Measurements from ENCODE around the gene ADGRD1.
A peak's percentile ranks its signal among the peaks of the same experiment; 100 is the strongest.

The ADGRD1 gene

DNA sequence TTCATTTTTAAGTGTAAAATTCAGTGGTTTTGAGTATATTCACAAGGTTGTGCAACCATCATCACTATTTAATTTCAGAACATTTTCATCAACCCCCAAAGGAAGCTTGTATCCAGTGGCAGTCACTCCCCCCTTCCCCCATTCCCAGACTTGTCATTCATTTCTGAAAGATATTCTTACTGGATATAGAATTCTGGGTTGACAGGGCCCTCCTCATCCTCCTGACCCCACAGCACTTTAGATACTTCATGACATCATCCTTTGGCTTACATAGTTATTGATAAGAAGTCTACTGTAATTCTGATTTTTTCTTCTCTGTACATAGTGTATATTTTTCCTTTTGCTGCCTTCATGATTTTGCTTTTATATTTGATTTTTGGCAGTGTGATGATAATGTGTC, 8.8 kb upstream of the ADGRD1 start:
- intact Hi-C loops (cut with DNase I; ENCODE audit: low total_unique reads): no loop called here
- H3K4me1 ChIP-seq: peaks cover 0 to 14% (median 4%) of the 10 kb centered on the region in 4 donors
- no peak for DNase-seq
- no peak overlapping the region for H3K27ac ChIP-seq
- no peaks in the 10 kb centered on the region for H3K36me3 ChIP-seq
- TF ChIP-seq, protein P1, sequence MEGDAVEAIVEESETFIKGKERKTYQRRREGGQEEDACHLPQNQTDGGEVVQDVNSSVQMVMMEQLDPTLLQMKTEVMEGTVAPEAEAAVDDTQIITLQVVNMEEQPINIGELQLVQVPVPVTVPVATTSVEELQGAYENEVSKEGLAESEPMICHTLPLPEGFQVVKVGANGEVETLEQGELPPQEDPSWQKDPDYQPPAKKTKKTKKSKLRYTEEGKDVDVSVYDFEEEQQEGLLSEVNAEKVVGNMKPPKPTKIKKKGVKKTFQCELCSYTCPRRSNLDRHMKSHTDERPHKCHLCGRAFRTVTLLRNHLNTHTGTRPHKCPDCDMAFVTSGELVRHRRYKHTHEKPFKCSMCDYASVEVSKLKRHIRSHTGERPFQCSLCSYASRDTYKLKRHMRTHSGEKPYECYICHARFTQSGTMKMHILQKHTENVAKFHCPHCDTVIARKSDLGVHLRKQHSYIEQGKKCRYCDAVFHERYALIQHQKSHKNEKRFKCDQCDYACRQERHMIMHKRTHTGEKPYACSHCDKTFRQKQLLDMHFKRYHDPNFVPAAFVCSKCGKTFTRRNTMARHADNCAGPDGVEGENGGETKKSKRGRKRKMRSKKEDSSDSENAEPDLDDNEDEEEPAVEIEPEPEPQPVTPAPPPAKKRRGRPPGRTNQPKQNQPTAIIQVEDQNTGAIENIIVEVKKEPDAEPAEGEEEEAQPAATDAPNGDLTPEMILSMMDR (IDR thresholded peaks at IDR 0.05): no peak
- no peaks in the 10 kb centered on the region for H3K27me3 ChIP-seq
- H3K4me3 ChIP-seq: no peak overlapping the region
- peaks cover 0 to 5% (median 3%) of the 10 kb centered on the region in 3 donors for H3K9me3 ChIP-seq

DNA sequence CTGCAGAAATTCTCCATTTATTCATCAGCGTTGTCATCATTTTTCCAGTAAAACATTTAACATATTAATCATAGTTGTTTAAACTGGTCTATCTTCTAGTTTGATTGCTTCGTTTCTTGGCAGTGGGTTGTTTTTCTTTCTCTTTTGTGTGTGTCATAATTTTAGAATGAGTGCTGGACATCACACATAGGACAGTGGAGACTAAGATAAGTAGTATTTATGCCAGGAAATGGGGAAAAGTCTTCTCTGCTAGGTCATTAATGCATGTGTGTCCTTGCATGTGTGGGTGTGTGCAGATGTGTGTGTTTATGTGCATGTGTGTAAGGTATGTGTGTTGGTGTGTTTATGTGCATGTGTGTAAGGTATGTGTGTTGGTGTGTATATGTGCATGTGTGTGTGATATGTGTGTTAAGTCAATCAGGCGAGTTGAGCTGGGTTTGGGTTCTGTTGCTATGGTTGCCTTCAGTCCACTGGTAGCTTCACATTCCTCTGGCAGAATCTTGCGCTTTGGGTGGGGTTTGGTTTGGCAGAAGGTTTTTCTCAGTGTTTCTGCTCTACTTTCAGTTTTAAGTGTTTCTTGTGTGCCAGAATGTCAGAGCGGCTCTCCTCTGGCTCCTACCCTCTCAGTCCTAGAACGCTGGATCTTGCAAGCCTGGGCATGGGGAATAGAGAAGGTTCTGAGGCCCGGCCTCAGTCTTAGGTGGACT, 7.8 kb upstream of the ADGRD1 start:
- DNase-seq: peak in 1 of 2 donors; percentile 58
- peak overlapping the region in 1 of 2 donors; percentile 12 for H3K4me3 ChIP-seq
- TF ChIP-seq, protein P1 (IDR thresholded peaks at IDR 0.05): no peak
- H3K27me3 ChIP-seq: no peaks in the 10 kb centered on the region
- H3K36me3 ChIP-seq: no peaks in the 10 kb centered on the region
- intact Hi-C loops (cut with DNase I; ENCODE audit: low total_unique reads): no loop called here
- peaks cover 0 to 14% (median 4%) of the 10 kb centered on the region in 4 donors for H3K4me1 ChIP-seq
- peak overlapping the region; percentile 14 to 61 for H3K27ac ChIP-seq
- H3K9me3 ChIP-seq: peaks cover 0 to 5% (median 3%) of the 10 kb centered on the region in 3 donors

DNA sequence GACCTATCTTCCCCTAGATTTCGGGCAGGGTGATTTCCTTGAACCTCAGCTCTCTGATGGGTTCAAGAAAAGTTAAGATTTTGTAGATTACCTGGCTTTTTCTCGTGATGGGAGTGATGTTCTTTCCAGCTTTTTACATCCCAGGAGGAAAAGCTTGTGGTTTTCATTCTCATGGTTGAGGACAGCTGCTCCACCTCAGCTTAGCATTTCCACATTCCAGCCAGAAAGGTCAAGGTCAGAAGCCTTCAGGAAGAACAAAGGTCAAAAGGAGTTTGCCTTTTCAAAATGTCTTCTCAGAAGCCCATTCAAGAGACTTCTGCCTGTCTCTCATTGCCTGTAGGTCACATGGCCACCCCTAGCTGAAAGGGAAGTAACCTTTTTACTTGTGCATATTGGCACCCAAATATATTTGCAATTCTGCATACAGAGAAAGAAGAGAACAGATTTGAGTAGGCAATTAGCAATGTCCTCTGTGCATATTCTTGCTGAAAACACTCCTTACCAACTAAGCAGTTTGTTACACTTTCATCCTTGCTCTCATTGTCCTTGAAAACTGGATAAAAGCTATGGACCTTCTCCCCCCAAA, 6.6 kb upstream of the ADGRD1 start:
- Histone ChIP-seq H3K9me3 (peaks cover 0 to 3% (median 0%) of the 10 kb centered on the region in 3 donors), H3K27me3 (no peaks in the 10 kb centered on the region), H3K4me1 (peaks cover 0 to 14% (median 4%) of the 10 kb centered on the region in 4 donors), H3K36me3 (no peaks in the 10 kb centered on the region), H3K4me3 (no peak overlapping the region), H3K27ac (peak overlapping the region in 1 of 2 donors; percentile 61)
- intact Hi-C loops (cut with DNase I; ENCODE audit: low total_unique reads): no loop called here
- TF ChIP-seq, protein P1 (IDR thresholded peaks at IDR 0.05): no peak
- DNase-seq: no peak

DNA sequence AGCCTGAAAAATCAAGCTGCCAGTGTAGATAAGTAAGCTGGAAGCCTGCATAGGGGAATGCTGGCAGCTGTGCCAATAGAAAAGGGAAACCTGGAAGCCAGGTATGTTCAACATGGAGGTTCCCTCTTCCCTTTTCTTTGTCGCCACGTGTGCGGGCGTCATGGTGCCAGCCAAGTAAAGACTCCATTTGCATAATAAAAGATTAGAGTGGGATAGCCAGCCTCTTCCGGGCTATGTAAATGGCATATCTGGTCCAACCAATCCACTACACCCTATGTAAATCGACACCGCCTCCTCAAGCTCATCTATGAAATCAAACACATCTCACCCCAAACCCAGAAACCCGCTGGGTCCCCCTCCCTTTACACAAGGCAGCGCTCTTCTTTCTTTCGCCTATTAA, 5.6 kb upstream of the ADGRD1 start:
- TF ChIP-seq, protein P1 (IDR thresholded peaks at IDR 0.05): no peak
- Histone ChIP-seq H3K4me3 (no peak overlapping the region), H3K36me3 (no peaks in the 10 kb centered on the region), H3K9me3 (peaks cover 0 to 3% (median 0%) of the 10 kb centered on the region in 3 donors), H3K4me1 (peaks cover 0 to 20% (median 6%) of the 10 kb centered on the region in 4 donors), H3K27me3 (no peaks in the 10 kb centered on the region), H3K27ac (no peak overlapping the region)
- intact Hi-C loops (cut with DNase I; ENCODE audit: low total_unique reads): no loop called here
- DNase-seq: no peak

DNA sequence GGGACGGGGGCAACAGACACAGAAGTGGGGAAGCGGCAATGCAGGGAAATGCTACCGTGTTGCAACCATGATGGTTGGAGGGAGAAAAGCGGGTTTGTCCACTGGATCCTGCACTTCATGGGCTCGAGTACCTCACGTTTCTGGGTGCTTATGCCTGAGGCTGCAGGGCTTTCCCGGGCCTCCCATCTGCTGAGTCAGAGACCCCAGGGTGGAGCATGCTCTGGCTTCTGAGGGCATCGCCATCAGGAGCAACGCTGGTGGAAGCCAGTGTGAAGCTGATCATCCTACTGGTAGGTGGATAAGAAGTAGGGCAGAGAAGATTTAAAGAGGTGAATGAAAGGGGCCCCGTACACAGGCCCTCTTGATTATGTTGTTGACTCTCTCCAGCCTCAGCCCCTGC, 5.0 kb upstream of the ADGRD1 start:
- TF ChIP-seq, protein P1 (IDR thresholded peaks at IDR 0.05): no peak

More for the DNA sequence above, 5.0 kb upstream of the ADGRD1 start:
- Histone ChIP-seq H3K4me3 (no peak overlapping the region), H3K9me3 (peaks cover 0 to 3% (median 0%) of the 10 kb centered on the region in 3 donors), H3K4me1 (peaks cover 0 to 23% (median 10%) of the 10 kb centered on the region in 4 donors), H3K27me3 (no peaks in the 10 kb centered on the region), H3K36me3 (no peaks in the 10 kb centered on the region), H3K27ac (no peak overlapping the region)
- DNase-seq: no peak
- intact Hi-C loops (cut with DNase I; ENCODE audit: low total_unique reads): no loop called here

Measured in tibial artery (tissue), 4 donors.